HG03558 (cell line): ENCODE data around the gene SH3YL1.

ENCODE experiments used
- ATAC-seq: cut with Tn5 transposase; IDR thresholded peaks from one replicate; pipeline ENCODE4 v1.9.1; 2021; ENCODE audit warnings: moderate number of reproducible peaks; ENCODE audit not compliant: unreplicated experiment; ENCODE audit errors: extremely low read depth

Gene SH3YL1, protein sequence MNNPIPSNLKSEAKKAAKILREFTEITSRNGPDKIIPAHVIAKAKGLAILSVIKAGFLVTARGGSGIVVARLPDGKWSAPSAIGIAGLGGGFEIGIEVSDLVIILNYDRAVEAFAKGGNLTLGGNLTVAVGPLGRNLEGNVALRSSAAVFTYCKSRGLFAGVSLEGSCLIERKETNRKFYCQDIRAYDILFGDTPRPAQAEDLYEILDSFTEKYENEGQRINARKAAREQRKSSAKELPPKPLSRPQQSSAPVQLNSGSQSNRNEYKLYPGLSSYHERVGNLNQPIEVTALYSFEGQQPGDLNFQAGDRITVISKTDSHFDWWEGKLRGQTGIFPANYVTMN

DNA sequence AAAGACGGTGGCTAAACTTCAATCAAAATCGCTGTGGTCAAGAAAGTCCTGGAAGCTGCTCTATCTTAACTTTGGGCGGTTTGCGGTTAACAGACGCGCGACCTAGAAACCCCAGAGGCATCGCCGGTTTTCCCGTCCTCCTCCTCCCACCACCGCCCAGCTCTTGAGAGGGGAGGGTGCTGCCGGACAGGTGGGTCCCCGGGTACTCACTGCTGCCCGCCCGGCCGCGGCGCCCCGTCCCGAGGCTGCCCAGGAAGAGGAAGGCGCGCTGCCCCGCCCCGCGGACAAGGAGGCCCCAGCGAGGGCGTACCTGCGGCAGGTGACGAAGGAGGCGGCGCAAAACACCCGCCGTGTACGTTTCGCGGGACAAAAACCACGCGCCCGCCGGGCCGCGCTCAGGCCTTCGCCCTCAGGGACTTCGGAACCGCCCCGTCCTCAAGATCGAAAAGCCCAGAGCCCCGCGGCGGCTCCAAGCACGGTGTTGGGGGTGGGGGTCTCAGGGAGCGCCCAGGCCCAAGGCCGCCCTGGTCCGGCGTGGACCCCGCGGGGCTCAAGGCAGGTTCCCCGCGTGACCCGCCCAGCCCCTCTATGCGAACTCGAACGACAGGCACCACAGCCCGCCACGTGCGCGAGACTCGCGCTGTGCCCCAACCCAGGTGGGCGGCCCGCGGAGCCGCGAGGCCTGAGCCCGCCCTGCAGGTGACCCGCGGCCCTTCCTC lies at the start of gene SH3YL1:
SH3YL1 (minus strand) TSS at position 259 of the 719 bp plus-strand sequence; CDS start at position 211, 48 bp downstream.
- no peak for ATAC-seq

DNA sequence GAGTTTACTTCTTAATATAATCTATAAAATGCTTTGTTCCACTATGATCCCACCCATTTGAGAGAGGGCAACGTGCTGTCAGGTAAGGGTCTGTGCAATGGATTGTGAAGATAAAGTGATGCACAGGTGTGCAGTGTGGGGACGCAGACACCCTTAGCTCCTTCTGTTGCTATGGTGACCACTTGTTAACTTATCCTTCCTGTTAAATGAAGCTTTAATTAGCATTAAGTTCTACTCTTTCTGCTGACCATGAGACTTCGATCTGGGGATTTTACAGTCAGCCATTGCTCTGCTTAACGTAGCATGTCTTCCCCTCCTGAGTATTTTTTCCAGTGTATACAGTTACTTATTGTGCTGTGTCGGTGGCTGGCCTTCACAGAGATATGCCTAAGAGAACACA lies 47.2 kb upstream of the SH3YL1 start:
- no peak for ATAC-seq

DNA sequence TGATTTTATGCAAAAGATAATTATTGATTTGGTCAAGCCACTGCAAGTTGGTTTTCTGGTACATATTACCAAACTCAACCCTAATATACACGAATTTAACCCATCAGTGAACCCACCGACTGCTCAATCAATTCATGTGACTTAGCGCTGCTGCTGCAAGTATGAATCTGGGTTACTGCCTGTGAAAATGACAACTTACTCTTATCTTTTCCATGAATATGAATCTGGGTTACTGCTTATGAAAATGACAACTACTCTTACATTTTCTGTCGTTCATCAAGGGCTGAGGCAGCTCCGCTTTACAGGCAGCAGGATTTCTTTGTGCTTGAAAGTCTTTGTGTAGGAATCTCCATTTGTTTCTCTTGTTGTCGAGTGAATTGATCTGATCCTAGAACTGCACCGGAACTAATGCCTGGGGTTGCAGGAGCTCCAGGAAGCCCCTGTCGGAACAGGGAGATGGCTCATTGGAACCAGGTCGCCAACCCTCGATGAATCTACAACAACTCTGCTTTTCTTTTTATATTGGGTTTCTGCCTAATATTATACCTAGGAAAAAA lies 46.2 kb upstream of the SH3YL1 start:
- no peak for ATAC-seq

DNA sequence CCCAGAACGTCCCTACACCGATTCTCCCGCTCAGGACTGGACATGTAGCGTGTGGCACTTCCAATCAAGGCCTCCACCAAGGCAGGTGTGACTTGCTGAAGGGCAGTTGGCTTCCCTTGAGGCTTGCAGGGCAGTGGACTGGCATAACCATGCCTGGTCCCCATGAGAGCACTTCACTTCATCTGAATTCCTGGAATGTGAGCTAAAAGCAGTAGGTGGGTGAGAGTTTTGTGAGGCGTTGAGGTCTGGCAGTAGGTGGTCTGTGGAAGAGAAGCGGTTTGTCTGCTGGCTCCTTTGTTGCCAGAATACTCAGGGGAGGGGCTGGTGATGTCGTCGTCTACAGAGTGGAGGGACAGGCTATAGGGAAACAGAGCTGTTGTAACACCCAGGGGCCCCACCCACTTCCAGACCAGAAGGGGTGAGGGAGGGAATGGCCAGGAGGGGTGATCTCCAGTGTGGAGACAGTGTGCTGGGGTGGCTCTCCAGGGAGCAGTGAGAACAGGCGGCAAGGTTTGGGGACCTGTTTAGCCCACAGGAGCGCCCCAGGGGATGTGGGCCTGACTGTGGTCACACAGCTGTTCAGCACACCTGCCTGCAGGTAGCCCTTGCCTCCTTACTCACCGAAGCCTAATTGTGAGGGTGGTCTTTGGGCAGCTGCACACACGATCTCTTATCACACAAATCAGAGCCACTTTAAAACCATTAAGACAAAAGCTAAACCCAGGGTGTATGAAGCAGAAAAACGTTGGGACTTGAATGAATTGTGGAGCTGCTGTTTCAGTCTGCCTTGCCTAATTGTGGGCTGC lies 45.5 kb upstream of the SH3YL1 start:
- no peak for ATAC-seq

DNA sequence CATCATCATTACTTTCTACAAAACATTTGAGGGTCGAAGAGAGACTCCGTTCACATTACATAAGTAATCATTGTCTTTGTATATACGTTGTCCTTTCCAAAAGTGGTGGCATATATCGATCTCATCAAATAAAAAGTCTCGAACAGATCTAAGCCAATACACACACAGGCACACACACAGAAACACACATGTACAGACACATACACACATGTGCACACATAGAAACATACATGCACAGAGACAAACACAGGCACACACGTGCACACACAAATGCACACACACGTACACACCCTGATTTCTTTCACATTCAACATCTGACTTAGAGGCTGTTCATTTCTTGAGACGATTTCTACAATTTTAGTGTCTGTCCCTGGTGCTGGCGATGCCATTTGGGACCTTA lies 41.5 kb upstream of the SH3YL1 start:
- ATAC-seq = no peak

DNA sequence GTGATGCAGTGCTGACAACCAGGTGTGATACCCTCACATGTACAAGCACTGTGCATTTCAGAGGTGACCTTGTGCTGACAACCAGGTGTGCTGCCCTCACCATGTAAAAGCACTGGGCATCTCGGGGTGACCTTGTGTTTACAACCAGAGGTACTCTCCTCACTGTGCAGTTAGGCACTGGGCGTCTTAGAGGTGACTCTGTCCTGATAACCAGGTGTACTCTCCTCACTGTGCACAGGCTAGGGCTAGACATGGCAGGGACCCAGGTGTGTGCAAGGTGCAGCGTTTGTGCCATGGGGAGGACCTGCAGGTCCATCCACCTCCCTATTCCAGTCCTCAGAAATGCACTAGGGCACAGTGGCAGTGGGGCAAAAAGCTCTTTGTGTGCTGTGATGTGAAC lies 32.5 kb upstream of the SH3YL1 start:
- no peak for ATAC-seq

DNA sequence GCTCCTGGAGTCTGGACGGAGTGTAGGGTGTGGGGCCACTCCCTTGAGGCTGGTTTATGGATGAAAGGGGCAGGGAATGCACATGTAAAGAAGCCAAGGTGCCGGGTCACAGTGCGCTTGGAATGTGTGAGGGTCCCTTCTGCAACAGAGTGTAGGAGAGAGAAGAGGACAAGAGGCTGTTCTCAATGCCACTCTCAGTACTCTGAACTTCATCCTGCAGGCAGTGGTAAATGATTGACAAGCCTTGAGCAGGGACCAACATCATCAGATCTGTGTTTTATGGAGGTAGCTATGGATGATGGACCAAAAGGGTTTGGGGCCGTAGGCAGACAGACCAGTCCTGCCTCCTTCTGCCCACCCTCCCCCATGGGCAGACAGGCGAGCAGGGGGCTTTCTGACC lies 31.3 kb upstream of the SH3YL1 start:
- no peak for ATAC-seq

DNA sequence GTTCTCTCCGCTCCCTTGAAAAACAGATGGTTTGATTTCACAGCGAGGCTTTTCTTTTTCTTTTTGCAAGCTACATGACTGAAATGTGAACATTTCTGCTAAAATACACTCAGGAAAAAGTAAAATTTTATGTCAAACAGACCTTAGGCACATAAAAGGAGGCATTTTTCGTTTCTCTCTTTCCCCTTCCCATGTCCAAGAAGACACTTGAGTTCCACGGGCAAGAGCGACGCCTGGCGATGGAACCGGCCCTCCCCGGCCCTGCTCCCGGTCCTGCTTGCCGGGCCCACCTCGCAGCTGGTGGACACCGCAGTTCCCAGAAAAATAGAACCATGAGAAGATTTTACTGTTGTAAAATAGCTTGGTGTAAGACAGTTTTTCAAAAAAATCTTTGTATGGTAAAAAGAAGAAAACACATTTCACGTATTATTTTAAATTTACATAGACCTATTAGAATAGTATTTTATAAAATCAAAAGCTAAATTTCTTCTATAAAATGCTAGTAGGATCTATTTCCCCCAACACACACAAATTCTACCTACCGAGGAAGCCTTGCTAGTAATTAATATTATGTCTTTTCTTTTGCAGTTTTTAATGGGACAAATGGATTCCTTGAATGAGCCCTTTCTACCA lies 26.4 kb upstream of the SH3YL1 start:
- no peak for ATAC-seq

DNA sequence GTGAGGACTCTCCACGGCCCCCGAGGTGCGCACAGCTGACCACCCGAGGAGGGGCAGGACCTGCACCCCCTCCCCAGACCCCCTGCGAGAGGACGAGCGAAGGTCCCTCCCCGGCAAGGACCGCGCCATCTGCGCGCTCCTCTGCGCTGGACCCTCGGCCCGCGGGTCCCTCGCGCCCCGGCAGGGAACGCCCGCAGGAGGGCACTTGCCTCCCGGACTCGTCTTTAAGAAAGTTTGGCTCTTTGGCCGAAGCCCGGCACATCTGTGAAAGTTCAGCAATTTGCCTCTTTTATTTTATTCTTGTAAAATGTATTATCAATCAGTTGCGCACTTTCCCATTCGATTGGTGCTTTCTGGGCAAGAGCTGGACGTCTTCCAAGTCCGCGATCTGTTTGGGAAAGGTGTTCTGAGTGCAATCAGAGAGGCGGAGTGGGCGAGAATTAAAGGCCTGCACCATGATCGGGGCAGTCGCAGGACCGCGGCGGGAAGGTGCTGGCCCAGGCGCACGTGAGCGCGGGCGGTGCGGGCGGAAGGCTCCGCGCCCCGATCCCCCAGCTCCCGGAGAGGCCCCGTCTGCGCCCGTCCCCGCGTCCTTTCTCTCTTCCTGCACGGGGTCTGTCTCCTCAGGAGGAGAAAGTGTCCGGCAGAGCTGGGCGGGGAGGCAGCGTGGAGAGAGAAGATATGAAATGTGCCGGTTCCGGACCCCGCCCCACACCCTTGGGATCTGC lies 25.7 kb upstream of the SH3YL1 start:
- ATAC-seq = no peak

DNA sequence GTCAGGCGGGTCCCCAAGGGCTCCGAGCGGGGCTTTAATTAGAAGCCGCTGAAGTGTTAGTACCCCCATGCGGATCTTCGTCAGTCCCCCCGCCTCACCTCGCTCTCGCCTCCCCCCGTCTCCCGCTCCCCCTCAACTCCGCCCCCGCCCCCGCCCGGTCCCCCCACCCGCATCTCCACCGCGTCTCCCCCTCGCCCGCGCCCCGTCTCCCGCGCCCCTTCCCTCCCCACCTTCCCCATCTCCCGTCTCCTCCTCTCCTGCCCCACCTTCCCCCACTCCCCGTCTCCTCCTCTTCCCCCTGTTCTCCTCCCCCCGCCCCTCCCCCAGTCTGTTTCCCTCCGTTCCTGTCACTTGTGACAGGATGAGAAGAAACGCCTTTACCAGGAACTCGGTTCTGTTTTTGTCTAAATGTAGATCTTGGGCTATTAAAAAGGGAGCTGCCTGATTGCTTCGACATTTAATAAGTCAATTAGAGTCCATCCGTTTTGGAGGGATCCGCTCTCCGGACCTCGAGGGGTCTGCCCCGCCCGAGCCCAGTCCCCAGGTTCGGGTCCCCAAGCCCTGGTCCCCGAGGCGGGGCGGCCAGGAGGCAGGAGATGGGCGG lies 25.0 kb upstream of the SH3YL1 start:
- ATAC-seq = no peak

DNA sequence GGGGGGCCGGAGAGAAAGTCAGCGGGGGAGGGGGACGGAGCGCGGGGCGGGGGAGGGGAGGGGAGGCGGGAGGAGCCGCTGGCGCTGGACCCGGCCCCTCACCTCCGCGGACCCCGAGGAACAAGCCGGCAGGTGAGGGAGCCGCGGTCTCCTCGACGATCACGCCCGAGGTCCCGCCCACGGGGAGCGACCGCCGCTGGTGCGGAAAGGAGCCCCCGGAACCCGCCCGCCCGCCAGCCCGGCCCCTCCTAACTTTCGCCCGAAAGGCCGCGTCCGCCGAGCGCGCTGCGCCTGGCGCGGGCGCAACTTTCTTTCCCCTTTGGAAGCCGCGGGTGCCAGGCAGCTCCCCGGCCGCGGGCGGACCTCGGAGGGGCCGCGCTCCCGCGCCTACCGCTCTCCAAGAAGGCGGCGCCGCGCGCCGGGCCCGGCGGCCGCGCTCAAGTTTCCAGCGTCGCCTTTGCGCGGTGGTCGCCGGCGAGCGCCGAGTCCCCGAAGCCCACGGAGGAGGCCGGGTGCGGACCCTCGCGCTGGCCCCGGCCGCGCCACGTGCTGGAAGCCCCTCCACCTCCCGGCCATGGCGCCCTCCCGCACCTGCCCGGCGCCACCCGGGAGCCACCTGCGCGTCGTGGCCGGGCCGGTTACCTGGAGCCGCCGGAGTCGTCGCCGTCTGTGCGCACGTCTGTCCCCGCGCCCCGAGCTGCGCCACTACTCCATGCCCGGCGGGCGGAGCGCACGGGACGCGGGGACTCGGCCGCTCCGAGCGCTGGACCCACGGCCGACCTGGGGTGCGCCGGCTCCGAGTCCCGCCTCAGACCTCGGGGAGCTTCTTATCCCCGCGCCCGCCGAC lies 24.3 kb upstream of the SH3YL1 start, which contains the start of gene ALKAL2:
ALKAL2 (minus strand) TSS at position 181 of the 847 bp plus-strand sequence. CDS start 256 bp downstream, outside the sequence.
- no peak for ATAC-seq

DNA sequence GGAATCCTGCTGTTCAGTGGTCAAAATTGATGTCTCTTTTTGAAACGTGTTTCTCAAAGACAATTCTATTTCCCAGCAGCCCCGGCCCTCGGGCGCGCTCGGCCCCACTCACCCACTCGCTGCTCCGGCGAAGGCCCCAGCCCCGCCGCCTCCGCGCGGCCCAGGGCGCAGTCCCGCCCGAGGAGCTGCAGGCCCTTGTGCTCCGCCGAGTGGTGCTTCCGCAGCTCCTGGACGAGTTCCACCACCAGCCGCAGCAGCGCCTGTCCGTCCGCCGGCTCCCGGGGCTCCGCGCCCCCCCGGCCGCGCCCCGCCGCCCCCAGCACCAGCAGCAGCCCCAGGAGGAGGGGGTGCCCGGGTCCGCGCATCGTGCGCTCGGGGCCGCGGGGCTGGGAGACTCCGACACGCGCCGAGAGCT lies 23.6 kb upstream of the SH3YL1 start:
- no peak for ATAC-seq

DNA sequence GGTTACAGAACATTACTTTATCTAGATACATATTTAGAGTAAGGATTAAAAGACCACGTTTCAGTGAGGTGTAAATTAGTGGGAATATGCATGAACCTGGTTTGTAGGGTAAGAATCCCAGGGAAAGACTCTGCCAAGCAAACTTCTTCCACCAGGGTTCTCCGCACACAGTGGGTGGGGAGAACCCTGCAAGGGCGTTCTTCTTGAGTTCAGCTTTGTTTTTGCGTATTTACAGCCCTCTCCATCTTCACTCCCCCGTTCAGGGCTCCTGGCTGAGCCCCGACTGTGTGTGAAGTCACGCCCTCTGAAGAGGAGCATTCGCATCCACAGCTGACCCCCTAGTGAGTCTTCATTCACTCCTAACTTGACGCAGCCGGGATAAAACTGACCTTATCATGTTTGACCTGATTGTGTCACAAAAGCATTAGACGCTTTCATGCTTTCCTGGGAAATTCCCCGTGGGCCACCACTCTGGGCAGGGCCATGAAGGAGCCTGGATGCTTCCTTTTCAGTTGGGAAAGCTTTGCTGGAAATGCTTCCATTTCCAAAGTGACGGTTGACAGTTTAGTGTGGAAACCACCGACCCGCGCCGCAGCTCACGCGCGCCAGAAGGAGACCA lies 23.1 kb upstream of the SH3YL1 start:
- no peak for ATAC-seq

DNA sequence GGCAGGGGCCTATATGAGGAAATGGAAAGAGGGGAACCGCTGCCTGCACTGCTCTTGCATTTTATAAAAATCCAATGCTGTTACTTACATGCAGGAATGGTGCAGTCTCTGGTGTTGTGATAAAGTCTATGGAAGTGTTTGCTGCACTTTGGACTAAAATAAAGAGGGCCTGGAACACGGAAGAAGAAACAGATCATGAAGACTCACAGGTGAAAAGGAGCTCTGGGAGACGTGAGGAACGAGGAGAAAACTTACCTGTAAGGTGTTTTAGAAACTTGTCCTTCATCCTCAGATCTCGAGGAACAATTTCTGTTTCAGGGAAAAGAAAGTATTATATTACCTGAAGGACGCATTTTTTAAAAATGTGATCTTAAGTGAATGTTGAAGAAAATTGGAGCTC lies 22.2 kb upstream of the SH3YL1 start:
- no peak for ATAC-seq

DNA sequence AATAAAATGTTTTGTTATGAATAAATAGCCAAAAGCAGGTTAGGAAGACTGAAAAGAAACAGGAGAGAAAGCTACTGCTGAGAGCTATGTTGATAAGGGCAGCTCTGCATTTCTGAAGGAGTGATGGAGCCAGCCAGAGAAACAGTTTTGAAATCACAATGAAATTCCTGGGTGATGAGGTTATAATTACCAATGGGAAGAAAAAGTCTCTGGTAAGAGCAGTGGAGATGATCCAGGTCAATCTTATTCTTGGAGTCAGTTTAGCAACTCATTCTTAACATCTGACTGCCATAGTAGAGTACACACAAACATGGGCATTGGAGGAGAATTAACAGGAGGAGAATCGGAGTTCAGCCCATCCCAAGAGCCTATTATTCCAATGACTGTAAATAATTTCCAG lies 21.7 kb upstream of the SH3YL1 start:
- ATAC-seq = no peak

DNA sequence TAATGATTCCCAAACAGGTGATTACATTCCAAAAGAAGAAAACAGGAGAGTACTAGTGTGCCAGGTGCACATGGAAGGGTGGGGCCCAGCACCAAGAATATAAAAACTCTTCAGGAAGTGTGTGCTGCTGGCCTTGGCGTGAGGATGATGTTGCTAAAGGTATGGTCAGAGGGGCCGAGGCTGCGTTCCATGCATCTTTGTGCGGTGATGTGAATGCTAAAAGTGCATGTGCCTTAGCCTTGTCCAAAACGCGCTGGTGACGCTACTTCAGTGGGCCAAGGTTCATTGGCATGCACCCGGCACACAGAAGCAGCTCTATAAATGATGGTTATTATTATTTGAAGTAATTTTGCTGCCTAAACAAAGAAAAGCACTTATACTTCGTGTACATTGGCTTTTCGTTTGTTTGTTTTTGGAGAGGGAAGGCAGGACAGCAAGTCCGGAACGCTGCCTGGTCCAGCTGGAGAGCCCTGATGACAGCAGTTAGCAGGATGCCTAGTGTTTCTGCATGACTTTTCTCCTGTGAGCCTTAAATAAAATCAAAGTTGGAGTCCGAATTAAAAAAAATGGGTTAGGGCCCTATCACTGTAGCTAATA lies 21.2 kb upstream of the SH3YL1 start:
- no peak for ATAC-seq

DNA sequence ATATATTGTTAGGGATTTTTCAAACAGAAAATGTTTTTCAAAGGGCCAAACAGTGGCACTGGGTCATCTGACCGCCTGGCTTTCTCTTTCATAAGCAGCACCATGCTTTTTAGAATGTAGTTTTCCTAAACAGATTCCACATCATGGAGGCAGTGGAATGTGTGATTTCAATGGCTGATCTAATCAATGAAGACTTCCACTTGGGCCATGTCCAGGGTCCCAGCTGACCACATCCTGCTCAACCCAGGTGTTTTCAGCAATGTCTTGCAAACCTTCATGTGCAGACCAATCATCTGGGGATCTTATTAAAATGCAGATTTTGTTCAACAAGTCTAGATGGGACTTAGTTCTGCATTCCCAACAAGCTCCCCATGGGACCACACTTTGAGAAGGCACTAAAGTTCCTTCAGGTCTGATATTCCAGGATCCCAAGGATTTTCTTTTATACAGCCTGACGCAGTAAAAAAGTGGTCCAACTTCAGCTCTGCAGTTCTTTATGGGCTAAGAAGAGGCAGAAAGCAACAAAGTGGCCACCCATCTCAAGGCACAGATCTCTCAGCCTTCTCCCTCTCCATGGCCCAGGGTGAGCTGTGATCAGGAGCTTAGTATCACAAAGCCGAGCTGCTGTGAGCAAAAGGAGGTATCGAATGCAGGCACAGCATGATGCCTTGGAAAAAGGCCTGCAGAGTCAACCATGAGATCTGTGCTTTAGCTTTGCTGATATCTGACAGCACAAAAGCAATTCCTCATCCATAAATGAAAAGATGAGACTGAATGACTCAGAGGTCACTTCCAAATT lies 20.4 kb upstream of the SH3YL1 start:
- ATAC-seq = no peak
